HCT116 (cell line): Measurements from ENCODE around the gene LRRFIP1. TPM values are rescaled to one million over a fixed set of nuclear protein-coding genes. Genes with fewer than 3 reads are reported as not detected.

Experiments
- ATAC-seq: fragments of 200-7000 bp; cut with Tn5 transposase; 2 replicates; pipeline ENCODE4 v1.9.1; 2020; ENCODE audit warnings: mild to moderate bottlenecking, moderate library complexity
- BruUV-seq: library from RNA; stranded (reverse); fragments of 400-500 nt; replicated peaks from 2 replicates; lab custom pipeline; 2021; lab: Mats Ljungman, UMichigan
- CTCF ChIA-PET: fragments of 300-600 bp; sonication (Branson Sonifier 250); formaldehyde crosslinking; loops from one replicate; lab custom pipeline; 2021; ENCODE audit warnings: antibody characterized with exemption; lab: Charles Lee
- POLR2A ChIA-PET: fragments of 300-600, 350-600 bp; sonication (Branson Sonifier 250); formaldehyde crosslinking; loops from one replicate; lab custom pipeline; 2021; ENCODE audit warnings: antibody characterized with exemption; lab: Charles Lee
- RAD21 ChIA-PET, 2 experiments: fragments of 300-600 bp; sonication (Branson Sonifier 250); formaldehyde crosslinking; loops; one replicate each; lab custom pipeline; 2023; ENCODE audit warnings: low total read pairs in 2 of 2; ENCODE audit not compliant: uncharacterized antibody in 2 of 2, unreplicated experiment in 2 of 2, low non-redundant PET in 1 of 2; lab: Charles Lee
- DNase-seq: peaks from one replicate; pipeline ENCODE4 v3.0.0-alpha.2; 2010; ENCODE audit warnings: low read depth, low spot score
- H2AFZ ChIP-seq: fragments of 200-600 bp; shearing (Covaris generic), sonication (generic); 2 replicates; pipeline ENCODE4 v1.6.1; 2017; ENCODE audit warnings: low read depth, mixed run types, mixed read lengths, antibody characterized with exemption, low read length; ENCODE audit not compliant: poor library complexity, severe bottlenecking
- H3K27ac ChIP-seq: 2 replicates; pipeline ENCODE4 v1.5.1; 2012; ENCODE audit warnings: low read depth, low read length
- H3K27me3 ChIP-seq: fragments of 200-600 bp; sonication (generic); 2 replicates; pipeline ENCODE4 v1.6.1; 2016; ENCODE audit warnings: mixed run types, low read length, mixed read lengths; ENCODE audit not compliant: insufficient read depth
- H3K36me3 ChIP-seq, 2 experiments: fragments of 200-500 bp in 1 of 2; fragments of 200-600 bp in 1 of 2; sonication (Bioruptor generic) in 1 of 2; sonication (generic) in 1 of 2; 2 replicates each; pipeline versions ENCODE4 v1.5.1 to v1.6.1; 2014 to 2016; ENCODE audit warnings: low read length in 2 of 2, inconsistent platforms in 1 of 2, mixed read lengths in 1 of 2, mixed run types in 1 of 2; ENCODE audit not compliant: insufficient read depth in 2 of 2, control insufficient read depth in 1 of 2
- H3K4me1 ChIP-seq, 2 experiments: fragments of 200-600 bp in 1 of 2; sonication (generic) in 1 of 2; 2 replicates each; pipeline versions ENCODE4 v1.5.1 to v1.6.1; 2012 to 2017; ENCODE audit warnings: low read length in 2 of 2, inconsistent platforms in 1 of 2, mild to moderate bottlenecking in 1 of 2, mixed read lengths in 1 of 2, mixed run types in 1 of 2, moderate library complexity in 1 of 2; ENCODE audit not compliant: insufficient read depth in 2 of 2, control insufficient read depth in 1 of 2
- H3K4me2 ChIP-seq: fragments of 200-600 bp; sonication (generic); 2 replicates; pipeline ENCODE4 v1.6.1; 2017; ENCODE audit warnings: mixed run types, low read length, mixed read lengths
- H3K4me3 ChIP-seq, 2 experiments: fragments of 200-600 bp in 1 of 2; sonication (generic) in 1 of 2; replicated peaks in 1 of 2; 2 replicates each; pipeline ENCODE4 v1.5.1; 2011 to 2016; ENCODE audit warnings: low read length in 2 of 2, control low read depth in 1 of 2, low read depth in 1 of 2, mild to moderate bottlenecking in 1 of 2, mixed read lengths in 1 of 2, mixed run types in 1 of 2
- H3K79me2 ChIP-seq: fragments of 200-600 bp; sonication (generic); 2 replicates; pipeline ENCODE4 v1.6.1; 2017; ENCODE audit warnings: mild to moderate bottlenecking, mixed run types, low read length, moderate library complexity, mixed read lengths; ENCODE audit not compliant: insufficient read depth
- H3K9ac ChIP-seq: fragments of 200-600 bp; sonication (generic); 2 replicates; pipeline ENCODE4 v1.6.1; 2016; ENCODE audit warnings: low read length, mixed read lengths
- H3K9me2 ChIP-seq: fragments of 200-600 bp; sonication (generic), shearing (Covaris generic); 2 replicates; pipeline ENCODE4 v1.6.1; 2017; ENCODE audit warnings: mixed run types, mild to moderate bottlenecking, moderate library complexity; ENCODE audit not compliant: insufficient read depth
- H3K9me3 ChIP-seq, 2 experiments: fragments of 200-500 bp in 1 of 2; fragments of 200-600 bp in 1 of 2; sonication (Bioruptor generic) in 1 of 2; sonication (generic) in 1 of 2; 2 replicates each; pipeline ENCODE4 v1.6.1; 2014 to 2017; ENCODE audit warnings: low read length in 2 of 2, mixed read lengths in 2 of 2, inconsistent platforms in 1 of 2, low read depth in 1 of 2, mild to moderate bottlenecking in 1 of 2, mixed run types in 1 of 2, moderate library complexity in 1 of 2; ENCODE audit not compliant: control insufficient read depth in 1 of 2, insufficient read depth in 1 of 2
- H4K20me1 ChIP-seq: fragments of 200-600 bp; sonication (generic), shearing (Covaris generic); 2 replicates; pipeline ENCODE4 v1.6.1; 2017; ENCODE audit warnings: mixed run types, mild to moderate bottlenecking, moderate library complexity; ENCODE audit not compliant: insufficient read depth
- ATF3 ChIP-seq: IDR thresholded peaks from 2 replicates; pipeline ENCODE4 v1.6.1; 2012
- ELF1 ChIP-seq: IDR thresholded peaks from 2 replicates; pipeline ENCODE4 v1.6.1; 2012; ENCODE audit warnings: low read depth, borderline replicate concordance
- EZH2phosphoT487 ChIP-seq: fragments of 200-600 bp; IDR thresholded peaks from 2 replicates; pipeline ENCODE4 v1.6.1; 2018; ENCODE audit warnings: antibody characterized with exemption, borderline replicate concordance
- FOSL1 ChIP-seq: IDR thresholded peaks from 2 replicates; pipeline ENCODE4 v1.6.1; 2012; ENCODE audit warnings: low read depth
- JUND ChIP-seq: IDR thresholded peaks from 2 replicates; pipeline ENCODE4 v1.6.1; 2012
- MAX ChIP-seq: IDR thresholded peaks from 2 replicates; pipeline ENCODE4 v1.6.1; 2012
- POLR2A ChIP-seq: IDR thresholded peaks from 2 replicates; pipeline ENCODE4 v1.7.0; 2011; ENCODE audit warnings: borderline replicate concordance; ENCODE audit not compliant: insufficient read depth, insufficient read length; ENCODE audit errors: extremely low read depth
- POLR2AphosphoS5 ChIP-seq: IDR thresholded peaks from 2 replicates; pipeline ENCODE4 v1.6.1; 2011; ENCODE audit warnings: mild to moderate bottlenecking, low read depth, low read length, moderate library complexity
- REST ChIP-seq: IDR thresholded peaks from 2 replicates; pipeline ENCODE4 v1.6.1; 2012; ENCODE audit warnings: low read depth
- SP1 ChIP-seq: IDR thresholded peaks from 2 replicates; pipeline ENCODE4 v1.6.1; 2012; ENCODE audit warnings: low read depth
- TCF7L2 ChIP-seq: IDR thresholded peaks from 2 replicates; pipeline ENCODE4 v1.7.0; 2011; ENCODE audit warnings: borderline replicate concordance, inconsistent platforms; ENCODE audit not compliant: insufficient read depth, insufficient read length; ENCODE audit errors: extremely low read depth
- YY1 ChIP-seq: IDR thresholded peaks from 2 replicates; pipeline ENCODE4 v1.6.1; 2011; ENCODE audit warnings: low read length, low read depth, moderate library complexity, mild to moderate bottlenecking; ENCODE audit not compliant: insufficient replicate concordance; ENCODE audit errors: extremely low read depth
- ZFX ChIP-seq: fragments of 450-650 bp; IDR thresholded peaks from 2 replicates; pipeline ENCODE4 v1.6.1; 2017
- ZNF274 ChIP-seq: fragments of 200-500 bp; sonication (Bioruptor generic); IDR thresholded peaks from 2 replicates; pipeline ENCODE4 v1.6.1; 2014; ENCODE audit warnings: mild to moderate bottlenecking, low read depth, low read length, inconsistent platforms
- intact Hi-C: fragments of 100-400 bp; cut with micrococcal nuclease; formaldehyde crosslinking; loops from 2 replicates; pipeline ENCODE4 v1.10.0; 2022
- total RNA-seq: library from RNA; stranded (reverse); gene quantifications from one replicate; pipeline ENCODE4 v1.2.1, GENCODE V29; 2021; ENCODE audit not compliant: unreplicated experiment

Gene LRRFIP1
- total RNA-seq, 1 experiment from 2014 or later = 76.9 TPM

- POLR2A ChIA-PET = no interaction called here
- intact Hi-C loops = no loop called here
Observed at GRCh38 chr2:237663517-237664110, 36.2 kb downstream of the LRRFIP1 start.

More at GRCh38 chr2:237663517-237664110, 36.2 kb downstream of the LRRFIP1 start:
- Histone ChIP-seq H3K4me1 (peaks cover 6 to 9% of the 10 kb centered on the region in 2 experiments), H3K4me2 (no peak overlapping the region), H3K9ac (no peak overlapping the region), H3K27me3 (0 out of 2 replicates have a peak, but pooled peaks cover 3% of the 10 kb centered on the region), H2AFZ (no peak overlapping the region), H3K4me3 (no peak overlapping the region), H3K9me2 (no peaks in the 10 kb centered on the region), H3K9me3 (no peaks in the 10 kb centered on the region), H3K27ac (no peak overlapping the region), H4K20me1 (no peaks in the 10 kb centered on the region), H3K79me2 (no peaks in the 10 kb centered on the region), H3K36me3 (no peaks in the 10 kb centered on the region)
- BruUV-seq = no TSS peak
- ATAC-seq = no peak
- CTCF ChIA-PET = interaction anchor here (1.8 kb wide), 1 partner anchor 10 kb away, joined by 16 read pairs; no protein-coding TSS in a partner anchor
- RAD21 ChIA-PET = no interaction called here
- DNase-seq = no peak
- TF ChIP-seq MAX = no peak
- no peak for TF ChIP-seq ZFX
- TF ChIP-seq EZH2phosphoT487 = no peak
- no peak for TF ChIP-seq YY1
- TF ChIP-seq ATF3 = no peak
- no peak for TF ChIP-seq REST
- TF ChIP-seq ZNF274 = no peak
- no peak for TF ChIP-seq POLR2AphosphoS5
- no peak for TF ChIP-seq TCF7L2
- TF ChIP-seq JUND = no peak
- TF ChIP-seq ELF1 = no peak
- TF ChIP-seq POLR2A = no peak
- TF ChIP-seq FOSL1 = no peak
- no peak for TF ChIP-seq SP1
